NCI-H524 treated with DMSO at 0.1 percent for 48 hours (cell line): Measurements from ENCODE around the gene EPHB1.

ENCODE experiments used
- DNase-seq: peaks from one replicate; lab custom pipeline; 2025; lab: John Stamatoyannopoulos, UW

Gene EPHB1

DNA sequence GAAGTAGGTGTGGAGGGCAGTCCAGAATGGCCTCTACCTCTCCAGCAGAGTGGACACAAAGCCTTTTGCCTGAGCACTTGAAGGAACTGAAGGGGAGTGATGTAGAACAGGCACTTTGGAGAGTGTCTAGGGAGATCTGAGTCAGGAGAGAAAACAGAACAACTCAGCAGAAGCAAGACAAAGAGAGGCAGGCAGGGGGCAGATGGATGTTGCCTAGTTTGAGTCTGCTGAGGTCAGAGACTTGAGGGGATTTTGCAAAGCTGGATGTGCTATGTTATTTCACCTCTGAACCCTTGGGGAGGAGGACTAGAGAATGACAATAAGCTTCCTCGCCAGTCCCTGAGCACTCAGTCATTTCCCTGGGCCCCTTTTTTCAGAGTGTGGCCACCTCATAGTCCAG, 366.4 kb downstream of the EPHB1 start:
- no peak for DNase-seq

DNA sequence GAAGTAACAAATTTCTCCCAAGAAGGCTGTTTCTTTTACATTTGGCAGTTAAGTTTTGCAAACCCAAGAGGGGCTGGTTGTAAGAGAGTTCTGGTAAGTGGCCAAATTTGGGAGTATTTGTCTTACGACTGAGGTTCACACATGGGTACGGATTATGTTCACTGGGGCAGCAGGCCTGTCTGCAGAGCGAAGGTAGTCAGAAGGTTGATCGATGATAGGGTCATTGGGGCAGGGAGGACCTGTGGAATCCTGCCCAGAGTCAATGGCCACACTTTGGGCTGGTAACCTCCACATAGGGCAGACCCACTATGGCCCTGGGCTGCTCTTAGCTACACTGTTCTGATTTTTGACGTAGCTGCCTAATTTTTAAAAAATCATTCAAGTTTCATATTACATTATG, 368.6 kb downstream of the EPHB1 start:
- DNase-seq, result no peak

DNA sequence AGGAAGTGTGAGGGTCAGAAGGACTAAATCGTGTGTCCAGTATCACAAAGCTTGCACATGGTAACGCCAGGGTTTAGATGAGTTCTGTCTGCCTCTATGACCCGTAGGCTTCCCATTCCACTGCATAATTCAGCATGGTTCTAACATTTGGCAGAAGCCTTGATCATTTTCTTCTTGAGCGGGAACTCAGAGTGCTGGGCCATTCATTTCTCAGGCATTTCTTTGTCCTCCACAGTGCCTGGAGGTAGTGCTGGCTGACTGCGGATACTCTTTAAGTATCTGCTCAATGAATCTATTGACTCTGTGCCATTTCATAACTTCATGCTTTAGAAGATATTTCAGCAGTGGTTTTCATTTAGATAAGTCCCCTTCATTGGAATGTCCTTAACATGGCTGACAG, 370.2 kb downstream of the EPHB1 start:
- no peak for DNase-seq

DNA sequence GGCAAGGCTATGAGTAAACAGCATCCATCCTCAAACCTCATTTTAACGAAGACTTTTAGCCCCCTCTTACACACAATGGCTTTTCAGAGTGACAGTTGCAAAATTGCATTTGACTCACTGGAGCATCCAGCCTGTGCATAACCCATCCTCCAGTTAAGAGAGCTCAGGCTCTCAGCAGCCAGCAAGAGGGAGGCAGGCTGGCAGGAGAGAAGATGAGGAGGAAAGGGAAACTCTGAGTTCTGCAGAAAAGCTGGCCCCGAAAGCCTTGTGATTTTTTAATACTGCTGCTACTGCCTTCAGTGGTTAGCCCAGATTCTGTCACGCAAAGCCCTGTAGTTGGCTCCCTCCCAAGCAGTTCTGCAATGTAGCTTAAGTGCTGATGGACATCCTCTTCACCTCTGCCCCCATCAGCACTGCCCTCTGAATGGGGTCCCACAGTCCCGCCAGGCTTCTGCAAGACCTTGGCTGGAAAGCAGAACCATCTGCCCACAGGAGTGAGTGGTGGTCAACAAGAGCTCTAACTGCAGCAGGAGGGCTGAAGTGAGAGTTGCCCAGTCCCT, 371.3 kb downstream of the EPHB1 start:
- no peak for DNase-seq

DNA sequence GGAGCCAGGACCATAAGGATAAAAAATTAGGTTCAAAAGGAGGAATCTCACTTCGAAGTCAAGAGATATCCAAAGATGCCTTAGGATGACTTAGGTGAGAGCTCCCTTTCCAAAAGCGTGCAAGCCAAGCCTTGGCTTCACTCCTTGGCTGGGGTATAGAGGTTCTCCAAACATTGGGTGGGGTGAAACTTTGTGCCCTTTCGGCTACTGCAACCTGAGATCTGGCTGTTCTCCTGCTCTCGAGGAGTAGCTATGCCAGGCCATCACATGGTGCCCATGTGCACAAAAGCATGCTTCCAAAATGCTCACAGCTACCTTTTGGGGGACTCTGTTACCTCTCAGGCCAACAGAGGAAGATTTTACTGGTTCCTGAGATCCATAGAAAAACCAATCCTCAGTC, 373.8 kb downstream of the EPHB1 start:
- DNase-seq, result no peak

DNA sequence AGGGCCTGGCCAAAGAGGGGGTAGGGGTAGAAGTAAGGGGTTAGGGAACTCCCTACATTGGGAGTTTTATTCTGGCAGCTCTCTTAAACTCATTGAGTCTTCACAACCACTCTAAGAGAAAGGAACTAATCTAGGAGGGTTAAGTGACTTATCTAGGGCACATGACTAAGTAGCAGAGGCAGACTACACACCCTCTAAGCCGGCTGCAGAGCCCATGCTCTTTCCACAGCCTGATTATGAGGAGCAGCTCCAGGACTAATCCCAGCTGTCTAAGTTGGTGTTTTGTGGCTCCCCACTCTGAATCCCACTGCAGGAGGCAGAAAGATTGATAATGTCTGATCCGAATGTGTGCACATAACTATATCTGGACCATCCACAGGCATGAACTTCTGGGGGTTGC, 374.6 kb downstream of the EPHB1 start:
- no peak for DNase-seq

DNA sequence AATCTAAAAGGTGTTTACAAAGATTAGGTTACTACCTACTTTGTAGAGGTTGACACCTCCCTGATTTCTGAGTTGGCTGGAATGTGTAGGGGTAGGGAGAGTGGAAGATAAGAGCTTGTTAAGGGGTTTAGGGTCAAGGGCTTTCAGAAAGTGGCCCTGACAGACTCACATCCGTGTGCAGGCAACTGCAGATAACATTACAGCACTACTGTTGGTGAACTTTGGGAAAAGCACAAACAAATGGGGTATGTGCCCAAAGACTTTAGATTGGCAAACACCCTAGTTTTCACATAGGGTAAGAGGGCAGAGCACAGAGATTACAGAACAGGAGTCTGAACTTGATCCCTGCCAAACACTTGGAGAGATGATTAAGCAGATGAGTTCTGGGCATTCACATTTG, 375.7 kb downstream of the EPHB1 start:
- no peak for DNase-seq

DNA sequence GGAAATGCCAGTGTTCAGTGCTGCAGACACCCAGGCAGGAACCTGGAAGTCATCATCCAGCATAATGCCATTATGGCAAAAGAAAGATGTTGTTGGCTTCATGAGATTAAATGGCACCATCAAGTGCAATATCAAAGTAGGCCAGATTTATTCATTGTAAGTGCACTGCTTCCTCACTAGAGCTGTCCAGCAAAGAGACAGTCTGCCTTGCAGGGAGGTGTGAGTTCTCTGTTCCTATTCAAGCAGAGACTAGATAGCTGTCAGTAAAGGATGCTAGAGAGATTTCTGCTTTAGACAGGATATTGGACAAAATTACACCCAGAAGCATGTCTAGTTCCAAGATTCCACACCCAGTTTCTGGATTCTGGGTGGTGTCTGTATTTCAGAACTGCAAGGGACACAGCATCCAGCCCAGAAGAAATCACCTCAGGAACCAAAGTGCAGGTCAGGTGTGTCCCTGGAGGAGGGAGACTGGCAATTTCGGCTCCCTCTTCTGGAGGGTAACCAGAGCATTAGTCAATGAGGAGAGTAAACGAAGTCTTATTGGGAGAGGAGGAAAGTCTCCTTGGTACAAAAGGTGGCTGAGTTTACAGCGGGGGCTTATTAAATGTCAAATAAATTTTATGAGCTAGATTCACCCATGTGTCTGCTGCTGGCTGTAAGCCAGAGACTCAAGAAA, 377.3 kb downstream of the EPHB1 start:
- DNase-seq, result no peak

DNA sequence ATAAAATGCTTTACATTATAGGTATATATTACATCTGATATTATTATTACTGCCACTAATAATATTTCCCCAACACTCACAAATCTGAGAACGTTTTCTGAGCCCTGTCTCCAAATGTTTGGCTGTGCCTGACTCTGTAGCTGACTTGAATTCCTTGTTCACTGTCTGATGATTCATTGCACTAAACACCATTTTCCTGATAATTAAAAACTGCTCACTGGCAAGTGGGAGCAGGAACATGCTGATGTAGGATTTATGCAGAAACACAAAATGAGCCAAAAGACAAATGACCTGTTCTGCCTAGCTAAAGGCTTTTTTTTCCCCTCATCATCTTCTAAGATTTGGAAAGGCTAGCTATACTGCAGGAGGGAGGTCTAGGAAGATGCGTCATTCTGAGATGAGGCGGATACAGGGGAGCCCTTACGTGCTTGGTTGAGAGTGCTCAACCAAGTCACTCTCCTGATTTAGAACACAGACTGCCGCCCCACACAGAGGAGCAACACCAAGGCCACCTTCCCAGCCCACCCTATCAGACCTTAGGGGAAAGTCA, 380.7 kb downstream of the EPHB1 start:
- DNase-seq, result no peak

DNA sequence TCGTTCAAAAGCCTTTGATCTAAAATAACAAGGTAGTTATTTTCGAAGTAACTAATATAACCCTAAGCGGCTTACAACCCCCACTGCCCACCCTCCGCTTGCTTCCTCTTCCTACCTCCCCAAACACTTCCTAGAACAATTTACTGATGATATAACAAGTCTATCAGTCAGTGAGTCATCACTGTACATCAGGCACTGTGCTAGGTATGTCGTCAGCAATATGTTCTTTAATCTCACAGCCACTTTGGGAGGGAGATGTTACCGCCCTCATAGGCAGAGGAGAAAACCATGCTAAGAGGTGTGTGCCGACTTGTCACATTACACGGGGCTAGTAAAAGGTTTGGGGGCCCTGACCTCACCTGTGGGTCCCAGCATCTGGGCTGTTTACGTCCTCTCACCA, 381.8 kb downstream of the EPHB1 start:
- no peak for DNase-seq

DNA sequence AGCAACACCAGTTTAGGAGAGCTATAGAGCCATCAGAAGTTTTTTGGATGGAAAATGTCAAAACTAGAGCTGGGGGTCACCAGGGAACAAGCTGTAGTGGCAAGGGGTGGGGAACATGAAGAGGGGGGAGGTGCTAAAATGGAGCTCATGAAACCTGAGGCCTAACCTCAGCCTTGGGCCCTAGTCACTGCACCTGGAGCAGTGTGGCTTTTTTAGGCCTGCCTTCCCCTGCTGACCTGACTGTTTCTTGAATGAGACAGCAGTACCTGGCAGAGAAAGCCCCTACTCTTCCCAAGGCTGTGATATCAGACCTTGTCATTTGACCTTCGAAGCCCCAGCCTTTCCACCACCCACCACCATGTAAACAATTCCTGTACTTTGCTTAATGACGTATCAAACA, 383.5 kb downstream of the EPHB1 start:
- DNase-seq, result no peak

DNA sequence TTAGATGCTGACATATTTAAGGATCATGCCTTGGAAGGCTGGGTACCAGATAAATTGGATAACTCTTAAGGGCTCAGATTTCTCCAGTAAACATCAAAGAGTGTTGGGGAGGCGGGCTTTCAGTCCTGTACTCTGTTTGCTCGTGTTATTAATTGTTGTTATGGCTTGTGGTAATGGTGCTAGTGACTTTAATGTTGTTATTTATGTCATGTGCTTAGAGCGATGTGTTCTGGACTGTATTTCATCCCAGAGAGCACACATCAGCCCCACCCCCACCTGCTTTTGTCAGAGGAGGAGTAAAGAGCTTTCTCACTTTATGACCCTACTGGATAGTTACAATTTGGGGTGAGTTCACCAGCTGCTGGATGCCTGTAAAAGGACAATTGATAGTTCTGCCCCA, 386.3 kb downstream of the EPHB1 start:
- DNase-seq, result no peak

DNA sequence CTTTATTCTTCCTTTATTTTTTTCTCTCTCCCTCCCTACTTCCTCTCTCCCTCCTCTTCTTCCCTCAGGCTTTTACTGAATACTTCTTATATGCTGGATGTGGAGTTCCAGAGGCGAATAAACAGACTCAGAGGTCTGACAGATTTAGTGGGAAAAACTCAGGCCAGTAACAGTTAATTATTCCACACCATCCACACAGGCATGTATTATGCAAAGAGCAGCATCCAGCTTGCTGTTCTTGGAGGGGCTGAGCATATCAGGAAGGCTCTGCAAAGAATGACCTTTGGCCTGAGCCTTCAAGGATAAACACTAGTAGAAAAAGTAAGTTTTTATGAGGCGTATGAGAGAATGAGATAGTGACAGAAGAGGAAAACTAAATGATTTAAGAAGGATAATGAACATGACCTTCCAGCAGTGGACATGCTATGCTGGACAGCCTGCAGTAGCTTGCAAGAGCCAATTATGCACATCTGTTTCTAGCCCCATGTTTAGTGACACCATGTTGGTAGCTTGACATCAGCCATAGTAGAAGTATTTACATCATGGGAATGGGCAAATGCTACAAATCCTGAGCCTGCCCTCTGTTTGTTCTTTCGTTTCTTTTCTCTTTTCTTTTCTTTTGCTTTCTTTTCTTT, 387.4 kb downstream of the EPHB1 start:
- DNase-seq, result no peak

DNA sequence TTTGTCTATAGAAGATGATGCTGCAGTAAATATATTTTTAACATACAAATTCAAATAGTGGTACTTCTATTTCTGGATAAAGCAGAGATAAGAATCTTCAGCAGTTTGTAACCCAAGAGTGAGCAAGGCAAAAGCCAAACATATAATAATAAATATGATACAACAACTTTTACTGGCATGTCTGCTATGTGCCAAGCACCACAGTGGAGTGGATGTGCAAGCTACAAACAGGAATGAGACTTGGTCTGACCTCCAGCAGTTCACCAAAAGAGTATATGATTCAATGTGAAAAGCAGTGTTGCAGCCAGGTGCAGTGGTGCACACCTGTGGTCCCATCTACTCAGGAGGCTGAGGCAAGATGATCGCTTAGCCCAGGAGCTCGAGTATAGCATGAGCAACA, 395.6 kb downstream of the EPHB1 start:
- DNase-seq, result no peak

DNA sequence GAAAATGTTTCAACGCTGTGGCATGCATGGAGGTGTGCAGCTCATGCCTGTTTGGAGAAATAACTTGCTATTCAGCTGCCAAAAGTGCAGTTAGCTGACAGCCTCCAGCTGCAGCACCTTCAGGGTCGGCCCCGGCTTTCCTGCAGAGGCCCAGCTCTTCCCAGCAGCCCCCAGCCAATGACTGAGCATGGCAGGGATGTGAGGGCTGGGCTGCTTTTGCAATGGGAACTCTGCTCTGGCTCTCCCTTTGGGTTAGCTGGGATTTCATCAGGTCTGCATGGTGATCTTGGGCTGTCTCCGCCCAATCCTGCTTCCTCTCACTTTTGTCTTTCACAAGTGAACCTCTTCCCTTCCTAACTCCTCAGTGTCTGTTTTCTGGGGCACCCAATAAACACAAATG, 396.6 kb downstream of the EPHB1 start:
- no peak for DNase-seq

DNA sequence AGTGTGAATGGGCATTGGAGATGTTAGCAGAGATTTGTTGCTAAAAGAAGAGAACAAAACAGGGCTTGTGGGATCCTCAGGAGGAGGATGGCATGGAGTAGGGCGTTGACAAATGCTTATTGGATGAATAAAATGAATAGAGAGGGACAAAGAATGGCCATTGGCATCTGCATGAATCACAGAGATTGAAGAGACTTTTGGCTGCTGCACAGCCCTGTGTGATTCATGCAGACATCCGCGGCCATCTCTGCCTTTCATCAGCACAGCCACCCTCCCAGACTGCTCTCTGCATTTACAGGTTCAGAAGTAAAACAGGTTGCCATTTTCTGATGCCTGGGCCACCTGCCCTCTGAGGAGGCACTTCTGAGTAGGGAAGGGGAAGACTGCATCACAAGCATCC, 397.9 kb downstream of the EPHB1 start:
- no peak for DNase-seq

DNA sequence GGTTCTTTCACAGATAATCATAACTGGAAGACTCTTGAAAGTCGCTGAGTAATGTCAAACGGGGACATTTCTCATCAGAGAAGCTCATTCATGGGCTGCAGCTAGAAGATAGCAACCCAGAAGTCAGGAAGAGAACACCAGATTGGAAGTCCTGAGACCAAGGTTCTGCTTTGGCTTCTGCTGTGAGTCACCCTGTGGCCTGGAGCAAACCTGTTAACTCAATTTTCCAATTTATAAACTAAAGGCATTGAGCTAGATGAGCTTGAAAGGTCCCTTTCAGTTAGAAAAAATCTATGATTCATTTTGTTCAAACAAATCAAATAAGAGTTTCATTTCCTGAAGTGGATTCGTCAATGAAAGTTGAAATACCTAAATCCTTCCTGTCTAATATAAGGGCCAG, 402.2 kb downstream of the EPHB1 start:
- DNase-seq, result no peak

DNA sequence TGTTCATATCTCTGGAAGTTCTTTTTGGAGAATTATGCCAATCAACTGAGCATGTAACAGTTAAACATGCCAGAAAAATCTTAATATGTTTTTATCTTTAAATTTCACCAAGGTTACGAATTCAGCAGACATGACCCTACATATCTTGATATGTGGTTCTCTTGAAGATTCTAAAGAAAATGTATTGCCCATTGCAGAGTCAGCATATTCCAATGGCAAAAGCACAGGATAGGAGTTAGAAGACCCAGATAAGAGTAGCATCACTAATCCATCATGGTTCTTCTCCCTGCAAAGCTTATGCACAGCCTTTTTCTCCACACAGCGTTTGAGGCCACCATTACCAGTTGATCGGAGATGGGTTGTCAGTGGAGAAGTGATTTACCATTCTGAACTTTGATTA, 402.8 kb downstream of the EPHB1 start:
- no peak for DNase-seq

DNA sequence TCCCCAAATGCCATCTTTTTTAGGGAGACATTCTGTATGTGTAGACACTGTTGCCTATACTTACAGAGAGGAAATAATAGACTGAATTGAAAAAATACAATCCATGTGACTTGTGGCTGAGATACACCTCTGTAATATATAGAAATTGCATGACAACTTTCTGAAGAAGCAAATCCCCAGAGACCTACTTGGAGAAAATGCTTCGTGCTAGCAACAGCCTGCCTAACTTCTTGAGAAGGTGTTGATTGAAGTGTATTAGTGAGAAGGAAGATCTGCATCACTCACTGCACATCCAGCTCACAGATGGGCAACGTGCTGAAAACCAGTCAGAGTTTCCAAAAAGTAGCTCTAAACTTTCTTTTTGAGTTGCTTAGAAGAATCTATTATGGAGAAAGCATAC, 404.1 kb downstream of the EPHB1 start:
- DNase-seq, result no peak

DNA sequence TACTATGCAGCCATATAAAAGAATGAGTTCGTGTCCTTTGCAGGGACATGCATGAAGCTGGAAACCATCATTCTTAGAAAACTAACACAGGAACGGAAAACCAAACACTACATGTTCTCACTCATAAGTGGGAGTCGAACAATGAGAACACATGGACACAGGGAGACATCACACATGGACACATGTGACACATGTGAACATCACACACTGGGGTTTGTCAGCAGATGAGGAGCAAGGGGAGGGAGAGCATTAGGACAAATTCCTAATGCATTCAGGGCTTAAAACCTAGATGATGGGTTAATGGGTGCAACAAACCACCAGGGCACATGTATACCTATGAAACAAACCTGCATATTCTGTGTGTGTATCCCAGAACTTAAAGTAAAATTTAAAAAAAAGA, 408.0 kb downstream of the EPHB1 start:
- no peak for DNase-seq

DNA sequence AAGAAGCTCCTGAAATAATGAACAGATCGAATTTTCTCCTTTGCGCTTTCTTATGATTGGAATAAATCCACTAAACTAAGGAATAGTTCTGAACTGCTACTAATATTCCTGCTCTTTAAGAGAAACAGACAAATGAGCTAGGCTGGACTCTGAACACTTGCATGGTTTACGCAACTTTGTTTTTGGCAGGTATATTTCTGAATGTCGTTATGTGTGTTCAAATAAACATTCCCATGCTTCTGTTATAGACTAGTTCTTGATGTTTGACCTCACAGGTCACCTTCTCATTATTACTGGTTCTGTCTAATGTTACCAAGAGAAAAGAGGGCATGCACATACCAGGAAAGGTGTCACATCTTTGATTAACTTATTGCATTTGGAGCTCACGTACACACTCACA, 418.2 kb downstream of the EPHB1 start:
- DNase-seq, result no peak

DNA sequence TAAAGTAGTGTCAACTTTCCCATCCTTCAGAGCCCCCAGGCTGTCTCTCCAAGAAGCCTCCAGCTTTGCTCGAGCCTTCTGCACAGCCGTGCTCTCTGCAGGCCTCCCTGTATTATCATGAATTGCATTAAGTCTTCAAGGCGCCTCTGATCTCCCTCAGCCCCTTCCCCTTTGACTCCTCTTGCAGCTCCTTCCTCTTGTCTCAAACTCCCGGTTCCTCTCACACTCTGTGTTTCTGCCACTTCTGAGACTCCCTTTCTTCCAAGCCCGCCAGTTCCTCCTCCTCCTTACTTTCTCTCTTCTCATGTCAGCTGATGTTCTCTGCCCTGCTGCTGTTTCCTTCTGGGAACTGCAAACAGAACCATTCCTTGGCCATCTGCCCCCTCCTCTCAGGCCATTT, 418.8 kb downstream of the EPHB1 start:
- DNase-seq, result no peak

DNA sequence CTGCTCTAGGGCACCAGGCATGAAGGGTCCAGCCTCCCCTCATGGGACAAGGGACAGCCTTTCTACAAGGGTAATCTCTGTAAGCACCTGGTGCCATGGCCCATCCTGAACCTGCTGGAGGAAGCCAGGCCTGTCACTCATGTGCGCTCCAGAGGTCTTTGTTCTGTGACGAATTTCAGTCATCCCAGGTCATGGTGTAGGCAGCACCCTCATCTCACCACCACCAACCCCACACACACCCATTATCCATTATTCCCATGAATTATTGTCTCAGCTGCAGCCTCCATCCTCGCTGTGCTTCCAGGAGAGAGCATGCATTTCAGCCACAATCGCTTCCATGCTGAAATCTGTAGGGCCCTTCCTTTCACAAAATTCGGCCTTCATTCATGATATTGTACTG, 419.3 kb downstream of the EPHB1 start:
- DNase-seq, result no peak

DNA sequence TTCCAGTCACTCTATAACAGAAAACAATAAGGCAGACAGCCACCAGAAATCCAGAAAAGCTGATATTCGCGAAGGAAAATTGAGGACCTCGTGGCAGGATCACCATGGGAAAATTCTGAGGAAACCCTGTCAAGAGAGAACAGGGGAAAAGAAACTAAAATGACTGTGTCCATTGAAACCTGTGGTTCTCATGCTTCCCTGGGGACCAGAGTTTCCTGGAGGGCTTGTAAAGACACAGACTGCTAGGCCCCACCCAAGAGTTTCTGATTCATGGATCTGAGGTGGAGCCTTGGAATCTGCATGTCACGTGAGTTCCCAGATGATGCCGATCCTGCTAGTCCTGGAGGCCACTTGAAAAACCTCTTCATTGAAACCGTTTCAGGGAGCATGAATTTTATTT, 420.5 kb downstream of the EPHB1 start:
- no peak for DNase-seq
